Measurements from ENCODE around the gene SERINC2. TPM values are rescaled to one million over a fixed set of nuclear protein-coding genes. Genes with fewer than 3 reads are reported as not detected.
A peak's percentile ranks its signal among the peaks of the same experiment; 100 is the strongest.

The SERINC2 gene
- total and polyA plus RNA-seq, 9 of the 15 experiments (the other 6 are each of a cell fraction or from before 2014, with no cell fraction given): 0.07 to 1.2 (median 0.70) TPM; not detected in 2

- TF ChIP-seq AFF1 (IDR thresholded peaks at IDR 0.05; ENCODE audit: low read depth in 1 of 2, partially characterized antibody in 2 of 2) (no peak), TFAP4 (CRISPR knock-in tag; IDR thresholded peaks at IDR 0.05; ENCODE audit: borderline replicate concordance) (0 out of 2 replicates have a peak, but pooled peaks have one; percentile 19), KLF16 (IDR thresholded peaks at IDR 0.05) (0 out of 2 replicates have a peak, but pooled peaks have one; percentile 41), PATZ1 (CRISPR knock-in tag; IDR thresholded peaks at IDR 0.05; ENCODE audit: borderline replicate concordance) (no peak), KDM1A (IDR thresholded peaks at IDR 0.05) (no peak), NR4A1 (CRISPR knock-in tag; IDR thresholded peaks at IDR 0.05) (no peak), NR4A1 (tag; IDR thresholded peaks at IDR 0.05) (0 out of 2 replicates have a peak, but pooled peaks have one; percentile 35), STAG1 (CRISPR knock-in tag; IDR thresholded peaks at IDR 0.05; ENCODE audit: borderline replicate concordance) (peak; percentile 88; the same call in 1 of the 2 replicates), MLLT1 (IDR thresholded peaks at IDR 0.05) (peak in 1 of 2 experiments; percentile 94; a peak in 2 of 4 replicates), NRF1 (conservative IDR thresholded peaks at IDR 0.05 in 1 of 2, IDR thresholded peaks at IDR 0.05 in 1 of 2) (no peak), ETS1 (conservative IDR thresholded peaks at IDR 0.05; ENCODE audit: control insufficient read depth, low read depth, low read length) (no peak), FOSL1 (tag; conservative IDR thresholded peaks at IDR 0.05) (peak; percentile 83), TCF3 (CRISPR knock-in tag; IDR thresholded peaks at IDR 0.05) (peak; percentile 21; the same call in 1 of the 2 replicates), SMC3 (conservative IDR thresholded peaks at IDR 0.05; ENCODE audit: insufficient read depth, low read depth, low read length) (peak; percentile 99), ZFP36 (IDR thresholded peaks at IDR 0.05; ENCODE audit: low read depth, low read length, partially characterized antibody) (peak; percentile 45), MAZ (CRISPR knock-in tag; conservative IDR thresholded peaks at IDR 0.05 in 1 of 2, IDR thresholded peaks at IDR 0.05 in 1 of 2) (peak in 1 of 2 experiments; percentile 67; a peak in 2 of 4 replicates)
These were observed 9.7 kb downstream of the SERINC2 start (continued) for GRCh38 chr1:31422505-31423319.

Data from K562 (cell line).